HepG2 (cell line): Measurements from ENCODE around the gene USF2. TPM values are rescaled to one million over a fixed set of nuclear protein-coding genes. Genes with fewer than 3 reads are reported as not detected.

Experiments used
- HNRNPLL ChIP-seq: fragments of 200-400 bp; formaldehyde crosslinking; IDR thresholded peaks from 2 replicates; pipeline ENCODE4 v1.6.1; 2017; ENCODE audit warnings: mild to moderate bottlenecking, low read depth, low read length; ENCODE audit not compliant: poor library complexity, severe bottlenecking
- IRF2 ChIP-seq: IDR thresholded peaks from 2 replicates; pipeline ENCODE4 v1.6.1; 2018; ENCODE audit warnings: missing genetic modification reagents, missing compliant biosample characterization
- KIAA2018 ChIP-seq: sonication (generic); formaldehyde crosslinking; IDR thresholded peaks from 2 replicates; pipeline ENCODE4 v1.5.0; 2020; ENCODE audit warnings: mild to moderate bottlenecking, missing genetic modification reagents, borderline replicate concordance
- MAF1 ChIP-seq: sonication (generic); formaldehyde crosslinking; IDR thresholded peaks from 2 replicates; pipeline ENCODE4 v1.5.0; 2020; ENCODE audit warnings: missing genetic modification reagents, borderline replicate concordance
- PHF8 ChIP-seq: sonication (generic); formaldehyde crosslinking; IDR thresholded peaks from 2 replicates; pipeline ENCODE4 v1.5.0; 2020; ENCODE audit warnings: missing genetic modification reagents
- POGK ChIP-seq: sonication (generic); formaldehyde crosslinking; conservative IDR thresholded peaks from 2 replicates; pipeline ENCODE4 v1.8.0; 2022; ENCODE audit warnings: mild to moderate bottlenecking, moderate library complexity, missing genetic modification reagents
- RBM22 ChIP-seq: fragments of 200-400 bp; formaldehyde crosslinking; optimal IDR thresholded peaks from 2 replicates; pipeline ENCODE3; 2017; ENCODE audit warnings: mild to moderate bottlenecking, low read length, moderate library complexity
- SMARCC2 ChIP-seq: fragments of 450-650 bp; IDR thresholded peaks from 2 replicates; pipeline ENCODE4 v1.6.1; 2017; ENCODE audit warnings: antibody characterized with exemption, mild to moderate bottlenecking
- STAG1 ChIP-seq: sonication (generic); formaldehyde crosslinking; IDR thresholded peaks from 2 replicates; pipeline ENCODE4 v1.4.0; 2020; ENCODE audit warnings: missing genetic modification reagents
- XRCC5 ChIP-seq: fragments of 200-400 bp; formaldehyde crosslinking; optimal IDR thresholded peaks from 2 replicates; pipeline ENCODE3; 2017; ENCODE audit warnings: mild to moderate bottlenecking, low read length
- ZKSCAN1 ChIP-seq: fragments of 150-350 bp; IDR thresholded peaks from 2 replicates; pipeline ENCODE4 v1.6.1; 2014; ENCODE audit warnings: low read length
- ZNF441 ChIP-seq: sonication (generic); formaldehyde crosslinking; IDR thresholded peaks from 2 replicates; pipeline ENCODE4 v1.7.0; 2021; ENCODE audit warnings: missing genetic modification reagents, borderline replicate concordance
- ZNF562 ChIP-seq: sonication (generic); formaldehyde crosslinking; IDR thresholded peaks from 2 replicates; pipeline ENCODE4 v1.8.0; 2022; ENCODE audit warnings: missing genetic modification reagents, borderline replicate concordance
- ZNF577 ChIP-seq: sonication (generic); formaldehyde crosslinking; IDR thresholded peaks from 2 replicates; pipeline ENCODE4 v1.4.0; 2020; ENCODE audit warnings: mild to moderate bottlenecking, low read depth, missing genetic modification reagents, borderline replicate concordance
- ZNF639 ChIP-seq: conservative IDR thresholded peaks from 2 replicates; pipeline ENCODE4 v1.6.1; 2018; ENCODE audit warnings: missing genetic modification reagents
- ZNF704 ChIP-seq: sonication (generic); formaldehyde crosslinking; IDR thresholded peaks from 2 replicates; pipeline ENCODE4 v1.8.1; 2023; ENCODE audit warnings: mild to moderate bottlenecking, inconsistent platforms, moderate library complexity, missing genetic modification reagents, borderline replicate concordance
- ZZZ3 ChIP-seq: sonication (generic); formaldehyde crosslinking; IDR thresholded peaks from 2 replicates; pipeline ENCODE4 v1.4.0; 2020; ENCODE audit warnings: missing genetic modification reagents, mild to moderate bottlenecking, borderline replicate concordance
- polyA plus RNA-seq, 8 experiments: library from polyadenylated mRNA; depleted of rRNA in 3 of 8; stranded (reverse) in 7 of 8; unstranded in 1 of 8; fragments of >200 nt; fragmentation: Illumina TruSeq in 4 of 8; extraction: Trizol in 4 of 8; gene quantifications; 2 replicates each; pipeline versions ENCODE4 v1.2.1 to v1.2.3, GENCODE V29; 2011 to 2016; ENCODE audit warnings: low read depth in 4 of 8, missing spikeins in 1 of 8, mixed read lengths in 1 of 8; ENCODE audit not compliant: insufficient read depth in 1 of 8
- total RNA-seq, 5 experiments: library from RNA; depleted of rRNA; stranded (reverse); fragments of >200 nt; fragmentation: Illumina TruSeq; extraction: Trizol; gene quantifications; 2 replicates each; pipeline ENCODE4 v1.2.3, GENCODE V29; 2016; ENCODE audit warnings: low read depth in 1 of 5

Gene USF2
- total and polyA plus RNA-seq, 2 of the 13 experiments (the other 11 are each of a cell fraction or from before 2014, with no cell fraction given): 54.9 to 106 TPM

- TF ChIP-seq KIAA2018 (CRISPR knock-in tag) (no peak), ZKSCAN1 (no peak), XRCC5 (peak; percentile 16), MAF1 (no peak), HNRNPLL (peak; percentile 31), ZNF577 (no peak), IRF2 (CRISPR knock-in tag) (peak; percentile 28), POGK (CRISPR knock-in tag) (peak; percentile 35; the same call in 1 of the 2 replicates), PHF8 (CRISPR knock-in tag) (peak; percentile 55; the same call in 1 of the 2 replicates), SMARCC2 (no peak), ZNF562 (CRISPR knock-in tag) (no peak), ZZZ3 (CRISPR knock-in tag) (no peak; the same call in 1 of the 2 replicates), ZNF704 (no peak), ZNF639 (CRISPR knock-in tag) (no peak; the same call in 1 of the 2 replicates), RBM22 (no peak), ZNF441 (CRISPR knock-in tag) (no peak), STAG1 (peak; percentile 82)
Observed at GRCh38 chr19:35269438-35270117, 816 bp downstream of the USF2 start (continued).
